Subcutaneous adipose tissue (tissue), 4 donors: ENCODE measurements around the gene OIT3. TPM values are rescaled to one million over a fixed set of nuclear protein-coding genes. Genes with fewer than 3 reads are reported as not detected.

Experiments used
- total RNA-seq, 4 donors: library from RNA; depleted of rRNA; stranded (reverse); fragments of >200 nt; gene quantifications; one replicate each; pipeline ENCODE4 v1.1.0, GENCODE V29; 2016
- TF ChIP-seq, protein P1 (sequence below): fragments of 450-650 bp; IDR thresholded peaks from one replicate; pipeline ENCODE4 v1.5.1; 2016; ENCODE audit warnings: low read depth, mild to moderate bottlenecking, control low read depth, antibody characterized with exemption, moderate library complexity

OIT3 gene
- total RNA-seq, 4 donors from 2014 or later: not detected

DNA sequence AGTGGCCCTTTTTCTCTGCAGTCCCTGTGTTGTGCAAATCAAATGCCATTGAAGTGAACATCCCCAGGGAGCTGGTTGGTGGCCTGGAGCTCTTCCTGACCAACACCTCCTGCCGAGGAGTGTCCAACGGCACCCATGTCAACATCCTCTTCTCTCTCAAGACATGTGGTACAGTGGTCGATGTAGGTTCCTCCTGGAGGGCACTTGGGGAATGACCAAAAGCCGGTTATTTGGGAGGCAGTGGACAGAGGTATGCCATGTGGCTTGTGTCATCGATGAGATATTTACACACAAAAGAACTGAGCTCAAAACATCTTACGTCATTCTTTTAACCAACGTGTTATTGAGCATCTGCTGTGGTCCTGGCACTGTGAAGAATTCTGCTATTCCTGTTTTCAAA, 19.7 kb downstream of the OIT3 start:
- TF ChIP-seq, protein P1, sequence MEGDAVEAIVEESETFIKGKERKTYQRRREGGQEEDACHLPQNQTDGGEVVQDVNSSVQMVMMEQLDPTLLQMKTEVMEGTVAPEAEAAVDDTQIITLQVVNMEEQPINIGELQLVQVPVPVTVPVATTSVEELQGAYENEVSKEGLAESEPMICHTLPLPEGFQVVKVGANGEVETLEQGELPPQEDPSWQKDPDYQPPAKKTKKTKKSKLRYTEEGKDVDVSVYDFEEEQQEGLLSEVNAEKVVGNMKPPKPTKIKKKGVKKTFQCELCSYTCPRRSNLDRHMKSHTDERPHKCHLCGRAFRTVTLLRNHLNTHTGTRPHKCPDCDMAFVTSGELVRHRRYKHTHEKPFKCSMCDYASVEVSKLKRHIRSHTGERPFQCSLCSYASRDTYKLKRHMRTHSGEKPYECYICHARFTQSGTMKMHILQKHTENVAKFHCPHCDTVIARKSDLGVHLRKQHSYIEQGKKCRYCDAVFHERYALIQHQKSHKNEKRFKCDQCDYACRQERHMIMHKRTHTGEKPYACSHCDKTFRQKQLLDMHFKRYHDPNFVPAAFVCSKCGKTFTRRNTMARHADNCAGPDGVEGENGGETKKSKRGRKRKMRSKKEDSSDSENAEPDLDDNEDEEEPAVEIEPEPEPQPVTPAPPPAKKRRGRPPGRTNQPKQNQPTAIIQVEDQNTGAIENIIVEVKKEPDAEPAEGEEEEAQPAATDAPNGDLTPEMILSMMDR: no peak

DNA sequence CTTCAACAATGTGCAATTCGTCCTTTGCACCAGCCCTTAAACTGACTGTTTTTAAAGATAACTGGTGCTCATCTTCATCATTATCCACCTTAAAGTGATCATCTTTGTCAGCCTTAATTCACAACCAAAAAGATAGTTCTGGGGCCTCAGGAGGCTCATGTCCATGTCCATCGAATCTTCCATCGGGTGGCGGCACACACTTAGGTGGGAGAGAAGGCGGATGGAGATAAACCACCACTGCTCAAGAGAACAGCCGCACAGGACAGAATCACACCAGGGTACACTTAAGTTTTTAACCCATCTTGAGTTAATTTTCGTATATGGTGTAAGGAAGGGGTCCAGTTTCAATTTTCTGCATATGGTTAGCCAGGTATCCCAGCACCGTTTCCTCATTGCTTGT, 24.8 kb downstream of the OIT3 start:
- TF ChIP-seq, protein P1: no peak

DNA sequence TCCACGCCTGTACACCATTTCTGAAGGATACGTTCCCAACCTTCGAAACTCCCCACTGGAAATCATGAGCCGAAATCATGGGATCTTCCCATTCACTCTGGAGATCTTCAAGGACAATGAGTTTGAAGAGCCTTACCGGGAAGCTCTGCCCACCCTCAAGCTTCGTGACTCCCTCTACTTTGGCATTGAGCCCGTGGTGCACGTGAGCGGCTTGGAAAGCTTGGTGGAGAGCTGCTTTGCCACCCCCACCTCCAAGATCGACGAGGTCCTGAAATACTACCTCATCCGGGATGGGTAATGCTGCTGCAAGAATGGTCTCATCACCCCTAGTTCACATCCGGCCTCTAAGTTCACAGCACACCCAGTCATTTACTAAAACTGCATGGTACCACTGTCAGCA, 30.8 kb downstream of the OIT3 start:
- TF ChIP-seq, protein P1: no peak

DNA sequence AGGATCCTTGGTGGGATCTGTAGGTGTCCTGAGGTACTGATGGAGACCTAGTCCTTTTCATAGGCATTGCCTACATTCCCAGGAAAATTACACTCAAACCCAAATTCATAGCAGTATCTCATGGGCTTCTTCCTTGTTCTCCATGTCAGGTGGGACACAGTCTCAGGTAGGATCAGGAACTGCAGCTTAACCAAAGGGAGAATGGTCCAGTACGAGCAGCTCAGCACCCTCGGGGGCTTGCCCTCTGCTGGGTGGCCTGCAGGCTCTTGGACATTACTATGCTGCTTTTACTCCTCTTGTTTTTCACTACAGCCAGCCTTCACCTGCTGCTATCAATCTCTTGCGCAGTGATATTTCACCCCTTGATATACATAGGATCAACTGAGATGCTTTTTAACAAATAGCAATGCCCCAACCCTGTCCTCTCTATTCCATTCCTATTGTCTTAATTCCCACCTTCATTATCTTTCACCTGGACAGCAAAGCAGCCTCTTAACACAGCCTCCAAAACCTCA, 32.5 kb downstream of the OIT3 start:
- TF ChIP-seq, protein P1: no peak

DNA sequence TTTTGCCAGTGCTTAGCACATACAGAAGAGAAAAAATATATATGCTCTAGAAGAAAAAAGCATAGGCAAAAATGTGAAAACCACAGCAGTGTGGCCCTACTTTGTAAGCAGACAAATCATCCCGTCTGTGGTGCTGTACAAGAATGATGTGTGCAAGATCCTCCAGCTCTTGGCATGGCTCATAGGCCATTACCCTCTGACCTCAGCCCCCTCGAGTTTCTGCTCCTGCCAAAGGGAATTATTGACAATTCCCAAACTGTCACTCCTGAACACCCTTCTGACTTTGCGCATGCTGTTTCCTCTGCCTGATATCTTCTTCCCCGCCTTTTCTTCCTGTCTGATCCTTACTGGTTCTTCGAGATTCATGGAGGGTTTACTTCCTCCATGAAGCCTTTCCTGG, 33.9 kb downstream of the OIT3 start:
- TF ChIP-seq, protein P1: no peak

DNA sequence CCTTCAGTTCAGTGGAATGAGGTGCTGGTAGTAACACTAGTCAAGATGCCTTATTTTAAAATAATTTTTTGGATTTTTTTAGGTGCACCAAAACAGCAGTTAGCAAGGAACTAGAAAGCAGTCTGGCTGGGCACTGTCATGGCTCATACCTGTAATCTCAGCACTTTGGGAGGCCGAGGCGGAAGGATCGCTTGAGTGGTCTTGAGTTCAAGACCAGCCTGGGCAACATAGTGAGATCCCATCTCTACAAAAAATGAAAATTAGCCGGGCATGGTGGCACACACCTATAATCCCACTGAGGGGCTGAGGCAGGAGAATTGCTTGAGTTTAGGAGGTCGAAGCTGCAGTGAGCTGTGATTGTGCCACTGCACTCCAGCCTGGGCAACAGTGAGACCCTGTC, 35.3 kb downstream of the OIT3 start:
- TF ChIP-seq, protein P1: no peak

DNA sequence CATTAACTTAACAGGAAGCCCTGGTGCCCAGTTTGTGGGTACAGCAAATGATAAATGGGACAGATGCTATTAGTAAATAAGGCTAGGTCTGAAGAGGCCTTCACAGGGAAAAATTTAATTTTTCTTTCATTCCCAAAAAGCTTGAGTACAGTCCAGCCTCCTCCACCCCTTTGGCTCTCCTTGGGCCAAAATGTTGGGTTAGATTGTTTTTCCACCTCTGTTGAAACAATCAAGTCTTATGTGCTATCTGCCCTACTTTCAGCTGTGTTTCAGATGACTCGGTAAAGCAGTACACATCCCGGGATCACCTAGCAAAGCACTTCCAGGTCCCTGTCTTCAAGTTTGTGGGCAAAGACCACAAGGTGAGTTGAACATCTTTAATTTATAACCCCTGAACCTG, 36.7 kb downstream of the OIT3 start:
- TF ChIP-seq, protein P1: no peak
